Measurements from ENCODE around the gene SEMA3G.

The SEMA3G gene

GRCh38 chr3:52452126-52452525 lies 7.2 kb upstream of the SEMA3G start:
- no peak overlapping the region for H3K4me3 ChIP-seq (replicated peaks; ENCODE audit: insufficient read depth, low read length)
- no peaks in the 10 kb centered on the region for H3K27me3 ChIP-seq (ENCODE audit: insufficient read depth, poor library complexity, severe bottlenecking)
- DNase-seq (ENCODE audit: low read depth in 1 of 2, low spot score in 1 of 2), result no peak
- no peak overlapping the region for H3K27ac ChIP-seq (replicated peaks)
- TF ChIP-seq POLR2AphosphoS5 (IDR thresholded peaks at IDR 0.05; ENCODE audit: low read depth) (no peak), REST (IDR thresholded peaks at IDR 0.05; ENCODE audit: insufficient replicate concordance, low read depth) (no peak), GABPA (IDR thresholded peaks at IDR 0.05; ENCODE audit: low read depth) (no peak), SPI1 (IDR thresholded peaks at IDR 0.05; ENCODE audit: borderline replicate concordance, low read depth) (no peak), CTCF (IDR thresholded peaks at IDR 0.05; ENCODE audit: insufficient read depth, low read length) (no peak)

GRCh38 chr3:52451237-52452083 lies 6.6 kb upstream of the SEMA3G start:
- Histone ChIP-seq H3K27ac (replicated peaks) (no peak overlapping the region), H3K27me3 (ENCODE audit: insufficient read depth, poor library complexity, severe bottlenecking) (no peaks in the 10 kb centered on the region), H3K4me3 (replicated peaks; ENCODE audit: insufficient read depth, low read length) (no peak overlapping the region)
- DNase-seq (ENCODE audit: low read depth in 1 of 2, low spot score in 1 of 2), result no peak
- TF ChIP-seq GABPA (IDR thresholded peaks at IDR 0.05; ENCODE audit: low read depth) (no peak), CTCF (IDR thresholded peaks at IDR 0.05; ENCODE audit: insufficient read depth, low read length) (no peak), REST (IDR thresholded peaks at IDR 0.05; ENCODE audit: insufficient replicate concordance, low read depth) (no peak), POLR2AphosphoS5 (IDR thresholded peaks at IDR 0.05; ENCODE audit: low read depth) (no peak), SPI1 (IDR thresholded peaks at IDR 0.05; ENCODE audit: borderline replicate concordance, low read depth) (no peak)

- DNase-seq (ENCODE audit: low read depth in 1 of 2, low spot score in 1 of 2), result no peak
- H3K27ac ChIP-seq (replicated peaks), result no peak overlapping the region
- no peak overlapping the region for H3K4me3 ChIP-seq (replicated peaks; ENCODE audit: insufficient read depth, low read length)
- no peaks in the 10 kb centered on the region for H3K27me3 ChIP-seq (ENCODE audit: insufficient read depth, poor library complexity, severe bottlenecking)
- no peak for TF ChIP-seq REST (IDR thresholded peaks at IDR 0.05; ENCODE audit: insufficient replicate concordance, low read depth)
- TF ChIP-seq POLR2AphosphoS5 (IDR thresholded peaks at IDR 0.05; ENCODE audit: low read depth), result no peak
Measured at GRCh38 chr3:52450489-52451236, 5.8 kb upstream of the SEMA3G start.

All from HL-60 (cell line).